ENCODE measurements around the gene ANGPTL1.

ANGPTL1 gene

GRCh38 chr1:178870944-178871343, at the start of gene ANGPTL1:
Gene ANGPTL1, minus strand, starts transcription at chr1:178871077. Its CDS starts 5,301 bp downstream, at chr1:178865776.
- no peak for DNase-seq

GRCh38 chr1:178919581-178919980, 48.7 kb upstream of the ANGPTL1 start:
- no peak for DNase-seq

- no peak for DNase-seq
Measured at GRCh38 chr1:178918955-178919354, 48.1 kb upstream of the ANGPTL1 start.

- no peak for DNase-seq
Measured at GRCh38 chr1:178918308-178918707, 47.4 kb upstream of the ANGPTL1 start.

GRCh38 chr1:178916448-178917174, 45.7 kb upstream of the ANGPTL1 start:
- no peak for DNase-seq

GRCh38 chr1:178912597-178912996, 41.7 kb upstream of the ANGPTL1 start:
- no peak for DNase-seq

- no peak for DNase-seq
Measured at GRCh38 chr1:178910023-178910422, 39.1 kb upstream of the ANGPTL1 start.

GRCh38 chr1:178908358-178908757, 37.5 kb upstream of the ANGPTL1 start:
- DNase-seq: no peak

- no peak for DNase-seq
Measured at GRCh38 chr1:178901482-178902125, 30.7 kb upstream of the ANGPTL1 start.

GRCh38 chr1:178899402-178899801, 28.5 kb upstream of the ANGPTL1 start:
- no peak for DNase-seq

- DNase-seq: no peak
Measured at GRCh38 chr1:178898401-178898800, 27.5 kb upstream of the ANGPTL1 start.

- no peak for DNase-seq
Measured at GRCh38 chr1:178895928-178896327, 25.1 kb upstream of the ANGPTL1 start.

- no peak for DNase-seq
Measured at GRCh38 chr1:178886551-178886950, 15.7 kb upstream of the ANGPTL1 start.

- DNase-seq: no peak
Measured at GRCh38 chr1:178885869-178886268, 15.0 kb upstream of the ANGPTL1 start.

GRCh38 chr1:178881950-178882349, 11.1 kb upstream of the ANGPTL1 start:
- no peak for DNase-seq

GRCh38 chr1:178877896-178878295, 7.0 kb upstream of the ANGPTL1 start:
- DNase-seq: no peak

- DNase-seq: no peak
Measured at GRCh38 chr1:178875936-178876335, 5.1 kb upstream of the ANGPTL1 start.

GRCh38 chr1:178874966-178875365, 4.1 kb upstream of the ANGPTL1 start:
- no peak for DNase-seq

- no peak for DNase-seq
Measured at GRCh38 chr1:178871551-178872320, 859 bp upstream of the ANGPTL1 start.

GRCh38 chr1:178870221-178870620, 656 bp downstream of the ANGPTL1 start:
- DNase-seq: no peak

- no peak for DNase-seq
Measured at GRCh38 chr1:178869119-178869697, 1.7 kb downstream of the ANGPTL1 start.

GRCh38 chr1:178868706-178869105, 2.2 kb downstream of the ANGPTL1 start:
- no peak for DNase-seq

GRCh38 chr1:178867670-178868069, 3.2 kb downstream of the ANGPTL1 start:
- DNase-seq: no peak
